Measurements from ENCODE around the gene LBH. TPM values are rescaled to one million over a fixed set of nuclear protein-coding genes. Genes with fewer than 3 reads are reported as not detected.

Gene LBH
- total and polyA plus RNA-seq, 2 donors (not counting 3 experiments of a cell fraction or from before 2014, with no cell fraction given), result 5.3 to 5.5 TPM

GRCh38 chr2:30218338-30218713, 13.0 kb upstream of the LBH start:
- H2AFZ ChIP-seq (ENCODE audit: low read depth, low read length), result no peak overlapping the region
- no peak overlapping the region for H3K4me3 ChIP-seq (replicated peaks in 1 of 3; ENCODE audit: insufficient read depth in 1 of 3, low read depth in 1 of 3, low read length in 3 of 3)
- H3K79me2 ChIP-seq (ENCODE audit: control insufficient read depth, insufficient read depth, low read length), result no peaks in the 10 kb centered on the region
- no peak overlapping the region for H3K9ac ChIP-seq (replicated peaks; ENCODE audit: extremely low read depth, insufficient read depth, low read length)
- no peak overlapping the region for H3K4me2 ChIP-seq (ENCODE audit: insufficient read depth, low read length)
- dilution Hi-C loops (cut with MboI; ENCODE audit: extremely low pct_ligation_motif_present, low sequenced_read_pairs), result no loop called here
- ChIA-PET CTCF (interaction anchor here (1.2 to 1.4 kb wide), 2 partner anchors 11 to 493 kb away, joined by 6 to 8 read pairs; no protein-coding TSS in a partner anchor), POLR2A (no interaction called here)
- no TSS peak for BruUV-seq (replicated peaks)
- no peak overlapping the region for H3K27ac ChIP-seq (ENCODE audit: insufficient read depth, low read depth, low read length)
- H3K4me1 ChIP-seq (ENCODE audit: control insufficient read depth, extremely low read depth, insufficient read depth, low read length), result no peaks in the 10 kb centered on the region
- peaks cover 0 to 6% of the 10 kb centered on the region in 2 experiments for H3K27me3 ChIP-seq (ENCODE audit: control insufficient read depth in 2 of 2, insufficient read depth in 2 of 2, low read length in 2 of 2)
- no peaks in the 10 kb centered on the region for H4K20me1 ChIP-seq (replicated peaks; ENCODE audit: control insufficient read depth, extremely low read depth, insufficient read depth, low read length)
- intact Hi-C loops (cut with micrococcal nuclease), result no loop called here
- H3K36me3 ChIP-seq (ENCODE audit: control insufficient read depth in 2 of 2, extremely low read depth in 1 of 2, insufficient read depth in 2 of 2, low read length in 2 of 2), result no peaks in the 10 kb centered on the region
- no peak for TF ChIP-seq FOS (IDR thresholded peaks at IDR 0.05; ENCODE audit: borderline replicate concordance, insufficient read depth, low read length)
- TF ChIP-seq MYC (IDR thresholded peaks at IDR 0.05; ENCODE audit: low read depth, low read length), result no peak
- TF ChIP-seq EZH2 (IDR thresholded peaks at IDR 0.05; ENCODE audit: borderline replicate concordance, low read depth, low read length, severe bottlenecking), result no peak
- no peak for TF ChIP-seq POLR2AphosphoS5 (IDR thresholded peaks at IDR 0.05; ENCODE audit: insufficient read depth, low read depth, low read length)
- TF ChIP-seq, protein P1, sequence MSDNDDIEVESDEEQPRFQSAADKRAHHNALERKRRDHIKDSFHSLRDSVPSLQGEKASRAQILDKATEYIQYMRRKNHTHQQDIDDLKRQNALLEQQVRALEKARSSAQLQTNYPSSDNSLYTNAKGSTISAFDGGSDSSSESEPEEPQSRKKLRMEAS (IDR thresholded peaks at IDR 0.05; ENCODE audit: insufficient read depth, insufficient read length), result no peak
- TF ChIP-seq JUN (IDR thresholded peaks at IDR 0.05; ENCODE audit: borderline replicate concordance, insufficient read depth, insufficient read length, low read depth), result no peak
- TF ChIP-seq POLR2A (IDR thresholded peaks at IDR 0.05; ENCODE audit: low read depth, low read length), result no peak
- TF ChIP-seq CTCF (IDR thresholded peaks at IDR 0.05; ENCODE audit: extremely low read depth in 1 of 2, insufficient read depth in 1 of 2, low read depth in 1 of 2, low read length in 2 of 2), result no peak
- no peak for TF ChIP-seq GATA2 (IDR thresholded peaks at IDR 0.05; ENCODE audit: insufficient read depth, insufficient read length, low read depth, low read length)
- H3K9me1 ChIP-seq (replicated peaks; ENCODE audit: control insufficient read depth, extremely low read depth, insufficient read depth, low read length), result no peaks in the 10 kb centered on the region
- DNase-seq (ENCODE audit: low read depth, low spot score) (no peak), FAIRE-seq (no peak)
- no peaks in the 10 kb centered on the region for H3K9me3 ChIP-seq (replicated peaks; ENCODE audit: control insufficient read depth, insufficient read depth, low read length)

Measured in endothelial cell of umbilical vein (primary cell).